GM18870 (cell line): ENCODE measurements around the gene CARD11.
"Not testable (repeated sequence)": the region's sequence is repeated elsewhere in the genome, so short reads cannot be mapped to it uniquely, and the experiment has no call there.

Experiments
- ATAC-seq: cut with Tn5 transposase; IDR thresholded peaks from one replicate; pipeline ENCODE4 v1.9.1; 2021; ENCODE audit warnings: moderate library complexity; ENCODE audit not compliant: unreplicated experiment

CARD11 gene

DNA sequence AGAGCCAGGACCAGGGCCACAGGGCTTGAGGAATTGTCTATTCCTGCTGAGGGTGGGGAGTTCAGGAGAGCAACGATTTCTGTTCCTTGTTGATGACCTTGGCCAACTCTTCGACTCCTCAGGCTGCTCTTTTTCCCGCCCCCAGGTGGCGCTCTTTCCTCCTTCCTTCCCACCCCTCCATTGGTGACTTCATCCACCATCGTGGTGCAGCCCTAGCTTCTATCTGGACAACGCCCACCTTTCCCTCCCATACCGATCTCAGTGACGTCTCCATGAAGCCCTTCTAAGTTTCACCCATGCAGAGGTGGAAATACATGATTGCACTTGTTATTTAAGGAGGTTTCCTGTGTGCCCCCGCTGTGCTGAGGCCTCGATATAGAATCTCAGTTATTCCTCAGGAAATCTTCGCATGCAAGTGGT is 22.1 kb upstream of the CARD11 start:
- no peak for ATAC-seq

DNA sequence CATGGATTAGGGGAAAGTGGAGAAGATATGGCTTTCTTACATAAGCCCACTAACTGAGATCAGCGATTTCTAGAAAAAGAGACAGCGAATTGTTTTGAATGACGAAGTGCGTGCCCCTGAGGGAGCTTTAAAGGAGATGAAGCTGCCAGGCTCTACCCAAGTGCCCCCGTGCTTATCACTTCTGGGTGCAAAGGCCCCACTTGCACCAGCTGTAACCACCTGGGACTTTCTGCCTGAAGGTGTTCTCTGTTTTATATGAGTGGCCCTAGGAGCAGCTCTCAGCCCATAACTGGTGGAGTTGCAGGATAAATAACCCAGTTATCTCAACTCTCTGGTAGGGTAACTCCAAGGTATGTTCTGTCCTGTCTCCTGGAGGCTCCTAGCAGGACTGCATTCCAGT is 20.4 kb upstream of the CARD11 start:
- no peak for ATAC-seq

DNA sequence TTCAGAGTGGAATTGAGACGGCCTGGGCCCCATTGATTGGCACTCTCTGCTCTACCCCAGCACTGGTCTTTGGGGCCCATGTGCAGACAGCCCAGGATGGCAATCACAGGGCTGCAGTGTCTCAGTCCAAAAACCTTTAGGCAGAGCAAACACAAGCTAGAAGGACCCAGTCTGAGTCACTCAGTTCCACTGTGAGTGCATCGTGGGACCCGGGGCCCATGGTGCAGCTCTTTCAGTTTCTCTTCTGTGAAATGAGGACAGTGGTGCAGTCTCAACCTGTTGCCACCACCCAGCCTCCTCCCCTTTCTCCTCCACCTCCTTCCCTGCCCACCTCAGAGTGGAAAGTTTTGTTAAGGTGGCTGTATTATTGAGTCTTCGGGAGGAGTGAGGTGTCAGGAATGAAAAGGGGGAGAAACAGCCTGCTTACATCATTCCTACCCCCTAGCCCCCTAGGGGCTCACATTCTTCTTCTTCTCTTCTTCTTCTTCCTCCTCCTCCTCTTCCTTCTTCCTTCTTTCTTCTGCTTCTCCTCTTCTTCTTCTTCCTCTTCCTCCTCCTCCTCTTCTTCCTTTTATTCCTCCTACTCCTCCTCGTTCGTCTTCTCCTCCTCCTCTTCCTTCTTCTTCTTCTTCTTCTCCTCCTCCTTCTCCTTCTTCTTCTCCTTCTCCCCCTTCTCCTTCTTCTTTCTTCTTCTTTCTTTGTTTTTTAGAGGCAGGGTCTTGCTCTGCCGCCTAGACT is 19.5 kb upstream of the CARD11 start:
- peak; percentile 85 for ATAC-seq

DNA sequence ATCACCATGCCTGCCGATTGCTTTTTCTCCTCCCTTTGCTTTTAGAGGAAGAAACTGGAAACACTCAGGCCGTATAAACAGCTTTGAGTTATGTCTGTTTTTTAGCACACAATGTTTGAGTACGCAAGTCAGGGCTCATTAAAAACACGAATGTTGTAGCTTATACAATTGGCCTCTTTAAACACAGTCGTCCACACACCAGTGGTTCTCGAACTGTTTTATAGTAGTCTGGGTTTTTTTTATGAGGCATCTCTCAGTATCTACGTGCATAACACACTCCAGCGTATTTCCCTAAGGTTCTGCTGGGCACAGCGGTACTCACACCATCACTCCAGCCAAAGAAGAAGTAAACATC is 13.4 kb upstream of the CARD11 start:
- ATAC-seq: no peak

DNA sequence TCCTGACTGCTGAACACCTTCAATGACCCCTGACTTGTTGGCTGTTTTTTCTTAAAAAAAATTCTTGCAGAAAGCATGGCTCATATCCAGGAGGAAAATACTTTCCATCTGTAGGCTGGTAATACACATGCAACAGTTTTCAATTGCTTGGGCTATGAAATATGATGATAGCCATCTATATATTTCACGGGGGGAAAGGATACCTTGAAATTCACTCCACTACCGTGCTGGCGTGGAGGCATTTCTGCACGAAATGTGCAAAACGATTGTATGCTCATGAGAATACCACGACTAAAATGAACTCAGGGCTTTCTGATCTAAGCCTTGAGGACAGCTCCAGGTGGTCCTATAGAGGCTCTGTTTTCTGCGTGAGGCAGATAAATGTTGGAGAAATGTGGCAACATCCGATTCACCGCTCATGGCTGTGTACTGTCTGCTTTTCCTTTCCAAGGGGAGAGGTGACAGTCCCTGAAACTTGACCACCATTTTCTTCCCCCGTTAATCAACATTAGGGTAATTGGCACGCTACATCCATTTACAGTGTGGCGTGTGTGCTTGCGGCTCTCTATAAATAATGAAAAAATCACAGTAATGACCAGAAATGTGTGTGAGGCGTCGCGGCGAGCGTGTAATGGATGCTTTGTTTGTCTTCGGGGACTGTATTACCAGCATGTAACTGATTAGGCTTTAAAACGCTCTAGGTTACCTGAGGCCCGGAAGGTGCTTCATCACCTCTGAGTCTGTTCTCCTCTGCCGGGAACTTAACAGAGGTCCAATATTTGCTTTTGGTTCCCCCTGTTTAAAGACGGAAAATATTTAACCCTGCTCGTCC is 12.8 kb upstream of the CARD11 start:
- ATAC-seq: no peak

DNA sequence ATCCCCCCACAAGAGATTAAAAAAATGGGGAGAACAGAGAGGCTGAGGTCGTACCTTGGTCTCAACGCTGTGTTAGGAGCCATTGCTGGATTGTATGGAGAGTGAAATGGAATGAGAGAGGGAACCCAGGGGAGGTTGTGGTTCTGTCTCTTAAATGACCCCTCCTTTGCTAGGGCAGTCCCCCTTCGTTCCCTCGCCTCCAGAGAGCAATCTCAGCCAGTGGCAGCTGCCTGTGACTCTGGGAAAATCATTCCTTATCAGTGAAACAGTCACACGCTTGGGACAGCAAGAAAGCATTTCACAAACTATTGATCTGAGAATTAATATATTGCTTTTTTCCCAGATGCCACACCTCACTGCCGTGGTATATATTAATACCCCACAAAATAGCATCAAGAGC is 12.0 kb upstream of the CARD11 start:
- ATAC-seq: no peak

DNA sequence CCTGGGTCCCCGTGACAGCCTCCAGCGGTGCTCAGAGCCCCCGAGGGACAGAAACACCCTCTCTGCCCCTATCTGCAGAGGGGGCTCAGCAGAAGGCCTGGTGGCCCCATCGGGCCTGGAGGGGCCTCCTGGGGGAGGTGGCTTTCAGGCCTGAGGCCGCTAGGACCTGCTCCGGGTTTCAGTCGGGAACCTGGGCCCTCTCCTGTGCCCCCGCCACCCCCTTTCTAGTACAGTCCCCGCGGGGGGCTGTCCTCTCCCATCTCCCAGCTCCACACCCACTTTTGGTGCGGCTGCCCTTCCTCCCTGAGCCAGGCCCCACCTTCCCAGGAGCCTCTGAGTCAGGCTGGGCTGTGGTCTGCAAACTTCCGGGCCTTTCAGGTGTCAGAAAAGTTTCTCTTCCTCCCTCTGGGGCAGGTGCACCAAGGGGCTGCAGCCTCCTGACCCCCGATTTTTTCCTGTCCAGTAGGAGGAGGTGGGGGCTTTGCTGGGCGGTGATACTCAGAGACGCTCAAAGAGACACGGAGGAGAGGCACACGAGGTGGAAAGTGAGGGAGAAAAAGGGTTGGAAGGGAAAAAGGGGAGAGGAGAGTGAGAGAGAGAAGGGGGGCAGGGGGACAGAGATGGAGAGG is 692 bp downstream of the CARD11 start:
- peak; percentile 66 for ATAC-seq

DNA sequence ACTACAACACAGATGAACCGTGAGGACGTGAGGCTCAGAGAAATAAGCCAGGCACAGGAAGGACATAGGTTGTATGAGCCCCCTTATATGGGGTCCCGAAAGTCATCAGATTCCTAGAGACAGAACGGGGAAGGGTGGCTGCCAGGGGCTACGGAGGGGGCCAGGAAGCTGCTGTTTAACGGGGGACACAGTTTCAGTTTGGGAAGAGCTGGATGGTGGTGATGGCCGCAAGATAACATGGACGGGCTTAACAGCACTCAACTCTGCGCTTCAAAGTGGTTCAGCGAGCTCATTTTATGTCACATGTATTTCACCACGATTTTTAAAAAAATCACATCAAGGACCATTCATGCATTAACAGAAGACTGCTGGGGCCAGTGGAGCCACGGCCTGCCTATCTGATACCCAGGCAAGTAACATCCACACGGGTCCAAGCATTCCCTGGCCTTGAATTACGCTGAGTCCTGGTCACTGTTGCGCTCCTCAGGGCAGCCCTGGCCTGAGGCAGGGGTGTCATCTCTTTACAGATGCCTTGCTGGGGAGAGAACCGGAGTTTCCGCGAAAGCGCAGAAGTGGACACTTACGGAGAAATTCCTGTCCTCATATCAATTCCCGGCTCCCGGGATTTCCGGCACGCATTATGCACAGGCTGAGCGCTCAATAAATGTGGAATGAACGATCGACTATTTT is 1.5 kb downstream of the CARD11 start:
- ATAC-seq: no peak

DNA sequence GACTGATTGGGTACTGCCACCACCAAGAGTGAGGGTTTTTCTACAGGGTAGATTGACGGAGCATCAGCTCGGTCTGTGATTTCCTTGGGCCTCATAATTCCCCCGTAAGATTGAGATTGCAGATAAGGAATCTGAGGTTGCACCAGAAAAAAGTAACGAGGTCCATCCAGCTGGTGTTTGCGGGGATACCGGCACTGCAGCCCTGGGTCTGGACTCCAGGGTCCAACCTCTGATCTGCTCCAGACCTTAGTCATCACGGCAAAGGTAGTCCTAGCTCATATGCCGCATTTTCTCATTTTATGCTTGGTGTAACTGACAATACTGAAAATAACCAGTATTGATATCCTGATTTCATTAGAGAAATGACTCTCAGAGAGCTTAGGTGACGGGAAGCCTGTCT is 3.9 kb downstream of the CARD11 start:
- ATAC-seq: no peak

DNA sequence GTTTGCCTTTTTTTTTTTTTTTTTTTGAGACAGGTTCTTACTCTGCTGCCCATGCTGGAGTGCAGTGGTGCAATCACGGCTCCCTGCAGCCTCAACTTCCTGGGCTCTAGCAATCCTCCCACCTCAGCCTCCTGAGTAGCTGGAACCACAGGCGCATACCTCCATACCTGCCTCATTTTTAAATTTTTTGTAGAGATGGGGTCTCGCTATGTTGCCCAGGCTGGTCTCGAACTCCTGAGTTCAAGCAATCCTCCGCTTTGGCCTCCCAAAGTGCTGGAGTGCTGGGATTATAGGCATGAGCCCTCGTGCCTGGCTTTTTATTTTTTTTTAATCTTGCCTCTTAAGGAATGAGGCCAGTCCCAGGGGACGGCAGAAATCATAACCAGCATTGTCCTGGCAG is 5.7 kb downstream of the CARD11 start:
- ATAC-seq: not testable (repeated sequence)

DNA sequence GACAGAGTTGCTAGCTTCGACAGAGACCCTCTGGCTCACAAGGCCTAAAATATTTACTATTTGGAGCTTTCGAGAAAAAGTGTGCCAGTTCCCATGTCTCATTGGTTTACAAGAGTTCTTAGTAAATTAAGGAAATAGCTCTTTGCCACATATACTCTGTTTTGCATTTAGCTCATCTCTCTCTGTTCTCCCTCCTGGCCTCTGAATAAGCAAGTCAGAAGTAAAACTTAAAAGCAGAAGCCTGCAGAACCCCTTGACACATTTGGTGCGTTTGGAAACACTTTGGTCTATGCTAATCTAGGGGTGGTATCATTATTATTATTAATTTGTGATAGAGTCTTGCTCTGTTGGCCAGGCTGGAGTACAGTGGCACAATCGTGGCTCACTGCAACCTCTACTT is 6.4 kb downstream of the CARD11 start:
- no peak for ATAC-seq

DNA sequence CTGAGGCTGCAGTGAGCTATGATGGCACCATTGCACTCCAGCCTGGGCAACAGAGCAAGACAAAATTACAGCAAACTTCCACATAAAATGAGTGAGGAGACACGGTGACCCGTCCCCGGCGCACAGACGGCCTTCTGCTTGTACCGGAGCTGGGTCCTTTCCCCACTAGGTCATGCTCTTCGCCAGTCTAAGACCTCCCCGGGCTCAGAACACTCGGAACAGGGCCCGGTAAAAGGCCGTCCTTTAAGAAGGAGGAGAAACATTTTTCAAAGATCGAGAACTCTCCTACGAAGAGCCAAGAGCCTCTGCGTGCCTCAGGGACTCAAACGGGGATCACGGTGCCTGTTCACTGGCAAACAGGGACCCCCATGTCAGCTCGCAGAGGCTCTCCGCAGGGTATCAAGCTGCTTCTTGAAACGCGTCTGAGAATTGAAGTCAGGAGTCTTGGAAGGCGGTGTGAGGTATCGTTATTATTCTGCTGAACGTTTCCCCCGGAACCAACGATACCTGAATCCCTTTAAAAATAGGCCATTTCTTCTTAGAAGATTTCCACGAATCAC is 9.0 kb downstream of the CARD11 start:
- no peak for ATAC-seq

DNA sequence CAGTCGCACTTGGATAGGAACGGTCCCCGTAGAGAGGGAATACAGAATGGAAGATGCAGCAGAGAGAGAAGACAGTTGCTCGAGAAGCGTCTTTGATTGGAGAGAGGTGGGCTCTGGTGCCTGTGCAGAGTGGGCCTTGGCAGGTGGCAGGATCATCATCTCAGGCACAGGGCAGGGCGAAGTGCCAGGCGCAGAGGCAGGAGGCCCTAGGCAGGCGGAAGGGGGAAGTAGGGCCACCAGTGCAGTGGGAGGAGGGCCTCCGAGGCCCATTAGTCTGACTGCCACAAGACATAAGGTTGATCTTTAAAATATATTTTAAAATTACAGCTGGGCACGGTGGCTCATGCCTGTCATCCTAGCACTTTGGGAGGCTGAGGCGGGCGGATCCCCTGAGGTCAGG is 10.1 kb downstream of the CARD11 start:
- no peak for ATAC-seq

DNA sequence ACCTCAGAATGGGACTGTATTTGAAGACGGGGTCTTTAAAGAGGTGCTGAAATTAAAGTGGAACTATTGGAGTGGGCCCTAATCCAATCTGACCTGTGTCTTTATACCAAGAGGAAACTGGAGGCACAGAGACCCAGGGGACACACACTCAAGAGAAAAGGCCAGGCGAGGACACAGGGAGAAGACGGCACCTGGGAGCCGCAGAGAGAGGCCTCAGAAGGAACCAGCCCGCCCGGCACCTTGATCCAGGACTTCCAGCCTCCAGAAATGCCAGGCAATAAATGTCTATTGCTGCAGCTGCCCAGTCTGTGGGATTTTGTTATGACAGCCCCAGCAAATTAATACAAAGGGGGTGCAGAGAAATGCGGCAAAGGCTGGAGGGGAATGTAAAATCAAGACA is 10.5 kb downstream of the CARD11 start:
- ATAC-seq: no peak

DNA sequence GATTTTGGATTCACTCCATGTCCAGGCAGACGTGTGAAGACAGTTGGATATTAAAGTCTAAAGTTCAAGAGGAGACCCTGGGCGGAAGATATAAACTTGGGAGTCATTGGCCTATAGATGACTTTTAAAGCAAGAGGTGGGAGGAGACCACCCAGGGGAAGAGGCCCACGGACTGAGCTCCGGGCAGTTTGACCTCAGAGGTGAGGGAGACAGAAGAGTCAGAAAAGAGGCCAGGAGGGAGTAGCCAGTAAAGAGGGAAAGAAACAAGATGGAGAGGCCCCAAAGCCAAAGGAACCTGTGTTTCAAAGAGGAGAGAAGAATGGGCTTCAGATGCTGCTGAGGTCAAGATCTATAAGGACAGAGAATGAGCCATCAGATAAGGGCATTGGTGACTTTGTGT is 11.4 kb downstream of the CARD11 start:
- no peak for ATAC-seq

DNA sequence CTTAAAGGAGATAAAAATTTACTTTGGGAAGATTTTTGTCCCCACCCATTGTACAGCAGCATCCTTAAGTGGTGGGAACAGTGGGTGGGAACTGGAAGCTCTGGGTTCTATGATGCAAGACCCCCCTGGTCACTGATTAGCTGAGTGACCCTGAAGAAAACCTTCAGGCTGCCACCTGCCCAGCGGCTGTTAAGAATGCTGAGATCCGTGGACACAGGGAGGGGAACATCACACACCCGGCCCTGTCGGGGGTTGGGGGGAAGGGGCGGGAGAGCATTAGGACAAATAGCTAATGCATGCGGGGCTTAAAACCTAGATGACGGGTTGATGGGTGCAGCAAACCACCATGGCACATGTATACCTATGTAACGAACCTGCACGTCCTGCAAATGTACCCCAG is 14.5 kb downstream of the CARD11 start:
- ATAC-seq: no peak

DNA sequence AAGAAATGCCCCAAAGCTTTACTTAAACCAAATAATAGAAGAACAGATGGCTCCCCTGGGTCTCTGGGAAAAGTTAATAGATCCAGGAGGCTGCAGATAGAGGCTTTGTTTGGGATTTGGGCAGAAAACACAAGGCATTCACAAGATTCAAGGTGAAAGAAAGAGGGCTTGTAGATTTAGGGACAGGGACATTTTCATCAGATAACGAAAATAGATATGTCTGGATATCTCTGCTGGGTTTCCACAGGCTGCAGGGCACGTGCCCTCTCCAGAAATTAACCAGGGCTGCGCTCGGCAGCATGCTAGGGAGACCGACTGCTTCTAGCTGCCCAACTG is 14.9 kb downstream of the CARD11 start:
- ATAC-seq: no peak

DNA sequence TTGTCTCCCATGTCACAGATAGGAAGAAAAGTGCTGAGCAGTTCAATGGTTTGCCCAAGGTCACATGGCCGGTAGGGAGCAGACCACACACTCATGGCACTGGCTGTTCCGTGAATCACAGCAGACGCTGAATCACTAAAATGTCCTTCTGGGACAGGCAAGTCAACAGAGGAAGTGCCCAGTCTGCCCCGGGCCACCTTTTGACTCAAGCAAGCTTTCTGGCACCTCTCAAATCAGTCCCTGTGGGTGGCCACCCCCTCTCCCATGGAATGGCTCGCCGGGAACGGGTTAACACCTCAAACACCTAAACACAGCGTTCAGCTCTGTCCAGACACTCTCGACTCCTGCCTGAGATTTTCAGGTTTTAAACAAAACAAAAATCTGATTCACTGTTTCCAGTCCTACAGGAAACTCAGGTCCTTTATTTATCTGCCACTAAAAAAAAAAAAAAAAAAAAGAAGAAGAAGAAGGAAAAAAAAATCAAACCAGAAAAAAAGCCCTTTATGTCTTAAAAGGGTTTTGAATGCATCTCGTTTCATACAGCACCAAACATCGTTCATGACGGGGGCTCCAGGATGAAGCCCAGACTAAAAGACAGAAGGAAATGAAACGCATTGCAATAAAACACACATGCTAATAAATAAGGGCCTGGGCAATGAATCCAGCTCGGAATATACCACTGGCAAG is 15.5 kb downstream of the CARD11 start:
- ATAC-seq: no peak

DNA sequence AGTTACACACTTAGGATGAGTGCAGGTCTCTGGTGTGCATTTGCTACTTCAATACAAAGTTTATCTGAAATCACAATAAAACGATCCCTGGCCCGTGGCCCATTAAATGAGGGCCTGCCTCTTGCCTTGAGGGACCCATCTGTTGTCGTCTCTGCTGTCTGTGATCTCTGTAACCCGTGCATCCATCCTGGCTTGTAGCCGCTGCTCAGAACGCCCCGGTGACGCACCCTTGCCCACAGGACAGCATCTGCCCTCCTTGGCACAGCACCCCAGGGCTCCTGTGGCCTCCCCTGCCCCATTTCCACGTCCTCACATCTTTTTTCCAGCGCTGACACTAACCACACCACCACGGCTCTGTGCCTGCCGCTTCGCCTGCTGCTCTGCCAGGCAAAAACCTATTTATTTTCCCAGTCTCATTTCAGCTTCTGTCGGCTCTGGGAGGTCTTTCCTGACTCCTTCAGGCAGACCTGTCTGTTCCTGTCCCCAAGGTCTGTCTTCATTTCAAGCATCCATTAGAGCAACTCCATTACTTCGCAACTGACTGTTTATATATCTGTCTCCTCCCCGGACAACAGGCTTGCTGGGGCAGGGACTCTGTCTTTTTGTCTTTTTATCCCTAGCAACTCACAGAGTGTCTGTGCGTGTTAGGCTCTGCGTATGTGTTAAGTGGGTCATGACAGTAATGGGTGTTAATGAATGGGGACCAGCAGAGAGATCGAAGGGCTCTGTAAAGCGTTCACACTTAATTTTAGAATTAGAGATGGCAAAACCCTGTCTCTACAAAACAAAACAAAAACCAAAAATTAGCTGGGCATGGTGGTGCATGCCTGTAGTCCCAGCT is 16.4 kb downstream of the CARD11 start:
- ATAC-seq: no peak

DNA sequence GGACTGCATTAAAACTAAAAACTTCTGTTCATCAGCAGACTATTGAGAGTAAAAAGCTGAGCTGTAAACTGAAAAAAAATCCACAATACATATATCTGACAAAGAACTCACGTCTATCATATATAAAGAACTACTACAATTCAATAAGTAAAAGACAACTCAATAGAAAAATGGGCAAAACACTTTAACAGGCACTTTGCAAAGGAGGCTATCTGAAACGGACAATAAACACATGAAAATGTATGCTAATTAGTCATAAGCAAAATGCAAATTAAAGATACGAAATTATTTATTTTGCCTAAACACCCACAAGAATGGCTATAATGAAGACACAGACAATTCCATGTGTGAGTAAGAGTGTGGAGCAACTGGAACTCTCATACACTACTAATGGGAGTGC is 18.1 kb downstream of the CARD11 start:
- ATAC-seq: no peak
